Sigmoid colon (tissue), 4 donors: ENCODE results near the gene TMOD3.

Experiments
- EP300 ChIP-seq, 4 donors: sonication (generic); formaldehyde crosslinking; IDR thresholded peaks; one replicate each; pipeline ENCODE4 v1.6.1; 2017; ENCODE audit warnings: antibody characterized with exemption in 4 of 4
- POLR2A ChIP-seq, 2 donors: fragments of 450-650 bp; IDR thresholded peaks; one replicate each; pipeline ENCODE4 v1.6.1; 2016; ENCODE audit warnings: antibody characterized with exemption in 2 of 2, mild to moderate bottlenecking in 2 of 2, moderate library complexity in 2 of 2
- POLR2AphosphoS5 ChIP-seq, 4 donors: sonication (generic); formaldehyde crosslinking; IDR thresholded peaks; one replicate each; pipeline ENCODE4 v1.6.1; 2017; ENCODE audit warnings: antibody characterized with exemption in 4 of 4
- TF ChIP-seq, protein P1 (sequence below), 4 experiments: fragments of 450-650 bp in 3 of 4; fragments of 200-600 bp in 1 of 4; IDR thresholded peaks; one replicate each; pipeline ENCODE4 v1.5.1; 2016 to 2019; ENCODE audit warnings: antibody characterized with exemption in 4 of 4, mild to moderate bottlenecking in 3 of 4, moderate library complexity in 2 of 4

DNA sequence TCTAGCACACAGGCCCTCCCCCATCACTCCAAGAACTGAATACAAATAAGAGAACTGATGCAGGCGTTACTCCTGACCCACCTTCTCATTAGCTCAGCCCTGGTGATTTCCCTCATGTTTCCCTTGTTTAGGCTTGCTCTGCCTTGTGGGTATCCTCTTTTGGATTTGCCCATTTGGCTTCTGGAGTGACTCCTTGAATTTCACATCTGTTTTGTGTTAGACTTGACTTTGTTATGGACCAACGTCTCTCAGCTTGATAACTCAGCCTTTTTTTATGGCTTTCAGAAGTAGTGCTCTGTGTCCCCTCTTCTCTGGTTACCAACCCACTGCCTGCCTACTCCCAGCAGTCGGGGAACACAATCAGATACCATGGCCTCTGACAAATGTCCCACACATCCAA, 11.3 kb upstream of the TMOD3 start:
- TF ChIP-seq, protein P1, sequence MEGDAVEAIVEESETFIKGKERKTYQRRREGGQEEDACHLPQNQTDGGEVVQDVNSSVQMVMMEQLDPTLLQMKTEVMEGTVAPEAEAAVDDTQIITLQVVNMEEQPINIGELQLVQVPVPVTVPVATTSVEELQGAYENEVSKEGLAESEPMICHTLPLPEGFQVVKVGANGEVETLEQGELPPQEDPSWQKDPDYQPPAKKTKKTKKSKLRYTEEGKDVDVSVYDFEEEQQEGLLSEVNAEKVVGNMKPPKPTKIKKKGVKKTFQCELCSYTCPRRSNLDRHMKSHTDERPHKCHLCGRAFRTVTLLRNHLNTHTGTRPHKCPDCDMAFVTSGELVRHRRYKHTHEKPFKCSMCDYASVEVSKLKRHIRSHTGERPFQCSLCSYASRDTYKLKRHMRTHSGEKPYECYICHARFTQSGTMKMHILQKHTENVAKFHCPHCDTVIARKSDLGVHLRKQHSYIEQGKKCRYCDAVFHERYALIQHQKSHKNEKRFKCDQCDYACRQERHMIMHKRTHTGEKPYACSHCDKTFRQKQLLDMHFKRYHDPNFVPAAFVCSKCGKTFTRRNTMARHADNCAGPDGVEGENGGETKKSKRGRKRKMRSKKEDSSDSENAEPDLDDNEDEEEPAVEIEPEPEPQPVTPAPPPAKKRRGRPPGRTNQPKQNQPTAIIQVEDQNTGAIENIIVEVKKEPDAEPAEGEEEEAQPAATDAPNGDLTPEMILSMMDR (IDR thresholded peaks at IDR 0.05) = no peak
- no peak for TF ChIP-seq EP300 (IDR thresholded peaks at IDR 0.05)
- TF ChIP-seq POLR2AphosphoS5 (IDR thresholded peaks at IDR 0.05) = no peak
- TF ChIP-seq POLR2A (IDR thresholded peaks at IDR 0.05) = no peak
